Panc1 (cell line): Measurements from ENCODE around the gene YTHDF1.

Experiments
- POLR2AphosphoS5 ChIP-seq: IDR thresholded peaks from 2 replicates; pipeline ENCODE4 v1.6.1; 2012; ENCODE audit warnings: mild to moderate bottlenecking, low read depth, low read length, moderate library complexity
- SIN3A ChIP-seq: IDR thresholded peaks from 2 replicates; pipeline ENCODE4 v1.6.1; 2012; ENCODE audit warnings: low read depth, mild to moderate bottlenecking, low read length, moderate library complexity, borderline replicate concordance; ENCODE audit not compliant: insufficient read depth
- TCF7L2 ChIP-seq: IDR thresholded peaks from 2 replicates; pipeline ENCODE4 v1.6.1; 2011; ENCODE audit warnings: mild to moderate bottlenecking, low read depth, low read length, inconsistent platforms
- TF ChIP-seq, protein P1 (sequence below), 2 experiments: IDR thresholded peaks; 2 replicates each; pipeline ENCODE4 v1.6.1; 2011 to 2012; ENCODE audit warnings: low read depth in 2 of 2, control low read depth in 1 of 2, low read length in 1 of 2, mild to moderate bottlenecking in 1 of 2, moderate library complexity in 1 of 2; ENCODE audit not compliant: insufficient read depth in 1 of 2
- TF ChIP-seq, protein P2 (sequence below): fragments of 450-650 bp; IDR thresholded peaks from 2 replicates; pipeline ENCODE4 v1.5.1; 2017; ENCODE audit warnings: mild to moderate bottlenecking

DNA sequence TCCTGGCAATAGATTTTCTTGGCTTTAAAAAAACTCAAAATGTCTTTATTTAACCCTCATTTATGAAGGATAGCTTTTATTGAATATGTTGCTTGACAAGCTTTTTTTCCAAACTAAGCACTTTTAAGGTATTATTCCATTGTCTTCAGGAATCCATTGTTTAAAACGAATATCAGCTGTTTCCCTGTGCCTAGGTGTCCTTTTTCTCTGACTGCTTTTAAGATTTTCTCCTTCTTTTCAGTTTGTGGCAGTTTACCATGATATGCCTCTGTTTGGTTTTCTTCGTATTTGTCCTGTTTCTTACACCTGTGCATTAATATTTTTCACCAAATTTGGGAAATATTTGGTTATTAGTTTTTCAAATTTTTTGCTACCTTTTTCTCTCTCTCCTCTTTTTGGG is 68.4 kb downstream of the YTHDF1 start:
- TF ChIP-seq SIN3A, result no peak
- TF ChIP-seq, protein P1, sequence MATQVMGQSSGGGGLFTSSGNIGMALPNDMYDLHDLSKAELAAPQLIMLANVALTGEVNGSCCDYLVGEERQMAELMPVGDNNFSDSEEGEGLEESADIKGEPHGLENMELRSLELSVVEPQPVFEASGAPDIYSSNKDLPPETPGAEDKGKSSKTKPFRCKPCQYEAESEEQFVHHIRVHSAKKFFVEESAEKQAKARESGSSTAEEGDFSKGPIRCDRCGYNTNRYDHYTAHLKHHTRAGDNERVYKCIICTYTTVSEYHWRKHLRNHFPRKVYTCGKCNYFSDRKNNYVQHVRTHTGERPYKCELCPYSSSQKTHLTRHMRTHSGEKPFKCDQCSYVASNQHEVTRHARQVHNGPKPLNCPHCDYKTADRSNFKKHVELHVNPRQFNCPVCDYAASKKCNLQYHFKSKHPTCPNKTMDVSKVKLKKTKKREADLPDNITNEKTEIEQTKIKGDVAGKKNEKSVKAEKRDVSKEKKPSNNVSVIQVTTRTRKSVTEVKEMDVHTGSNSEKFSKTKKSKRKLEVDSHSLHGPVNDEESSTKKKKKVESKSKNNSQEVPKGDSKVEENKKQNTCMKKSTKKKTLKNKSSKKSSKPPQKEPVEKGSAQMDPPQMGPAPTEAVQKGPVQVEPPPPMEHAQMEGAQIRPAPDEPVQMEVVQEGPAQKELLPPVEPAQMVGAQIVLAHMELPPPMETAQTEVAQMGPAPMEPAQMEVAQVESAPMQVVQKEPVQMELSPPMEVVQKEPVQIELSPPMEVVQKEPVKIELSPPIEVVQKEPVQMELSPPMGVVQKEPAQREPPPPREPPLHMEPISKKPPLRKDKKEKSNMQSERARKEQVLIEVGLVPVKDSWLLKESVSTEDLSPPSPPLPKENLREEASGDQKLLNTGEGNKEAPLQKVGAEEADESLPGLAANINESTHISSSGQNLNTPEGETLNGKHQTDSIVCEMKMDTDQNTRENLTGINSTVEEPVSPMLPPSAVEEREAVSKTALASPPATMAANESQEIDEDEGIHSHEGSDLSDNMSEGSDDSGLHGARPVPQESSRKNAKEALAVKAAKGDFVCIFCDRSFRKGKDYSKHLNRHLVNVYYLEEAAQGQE (IDR thresholded peaks at IDR 0.05; ENCODE audit: insufficient read depth in 1 of 2, low read depth in 2 of 2, low read length in 1 of 2), result no peak
- TF ChIP-seq, protein P2, sequence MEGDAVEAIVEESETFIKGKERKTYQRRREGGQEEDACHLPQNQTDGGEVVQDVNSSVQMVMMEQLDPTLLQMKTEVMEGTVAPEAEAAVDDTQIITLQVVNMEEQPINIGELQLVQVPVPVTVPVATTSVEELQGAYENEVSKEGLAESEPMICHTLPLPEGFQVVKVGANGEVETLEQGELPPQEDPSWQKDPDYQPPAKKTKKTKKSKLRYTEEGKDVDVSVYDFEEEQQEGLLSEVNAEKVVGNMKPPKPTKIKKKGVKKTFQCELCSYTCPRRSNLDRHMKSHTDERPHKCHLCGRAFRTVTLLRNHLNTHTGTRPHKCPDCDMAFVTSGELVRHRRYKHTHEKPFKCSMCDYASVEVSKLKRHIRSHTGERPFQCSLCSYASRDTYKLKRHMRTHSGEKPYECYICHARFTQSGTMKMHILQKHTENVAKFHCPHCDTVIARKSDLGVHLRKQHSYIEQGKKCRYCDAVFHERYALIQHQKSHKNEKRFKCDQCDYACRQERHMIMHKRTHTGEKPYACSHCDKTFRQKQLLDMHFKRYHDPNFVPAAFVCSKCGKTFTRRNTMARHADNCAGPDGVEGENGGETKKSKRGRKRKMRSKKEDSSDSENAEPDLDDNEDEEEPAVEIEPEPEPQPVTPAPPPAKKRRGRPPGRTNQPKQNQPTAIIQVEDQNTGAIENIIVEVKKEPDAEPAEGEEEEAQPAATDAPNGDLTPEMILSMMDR, result no peak
- no peak for TF ChIP-seq TCF7L2
- TF ChIP-seq POLR2AphosphoS5, result no peak
